Measurements from ENCODE around the gene ZBTB8OS.

Gene ZBTB8OS

DNA sequence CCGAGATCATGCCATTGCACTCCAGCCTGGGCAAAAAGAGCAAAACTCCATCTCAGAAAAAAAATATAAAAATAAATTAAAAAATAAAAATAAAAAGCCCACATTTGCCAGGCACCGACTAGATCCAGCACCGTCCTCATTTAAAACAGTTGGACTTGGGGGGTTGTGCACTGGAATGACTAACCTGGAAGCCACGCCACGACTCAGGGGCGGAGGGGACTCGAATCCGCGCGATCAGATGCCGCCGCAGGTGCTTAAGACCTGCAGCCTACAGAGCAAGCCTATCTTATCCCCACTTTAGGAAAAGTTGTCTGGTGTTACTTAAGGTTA lies 38.5 kb downstream of the ZBTB8OS start:
- no peak for DNase-seq (ENCODE audit: low spot score)

- DNase-seq (ENCODE audit: low spot score): no peak
These were observed 41.2 kb downstream of the ZBTB8OS start for GRCh38 chr1:32609180-32609579.

DNA sequence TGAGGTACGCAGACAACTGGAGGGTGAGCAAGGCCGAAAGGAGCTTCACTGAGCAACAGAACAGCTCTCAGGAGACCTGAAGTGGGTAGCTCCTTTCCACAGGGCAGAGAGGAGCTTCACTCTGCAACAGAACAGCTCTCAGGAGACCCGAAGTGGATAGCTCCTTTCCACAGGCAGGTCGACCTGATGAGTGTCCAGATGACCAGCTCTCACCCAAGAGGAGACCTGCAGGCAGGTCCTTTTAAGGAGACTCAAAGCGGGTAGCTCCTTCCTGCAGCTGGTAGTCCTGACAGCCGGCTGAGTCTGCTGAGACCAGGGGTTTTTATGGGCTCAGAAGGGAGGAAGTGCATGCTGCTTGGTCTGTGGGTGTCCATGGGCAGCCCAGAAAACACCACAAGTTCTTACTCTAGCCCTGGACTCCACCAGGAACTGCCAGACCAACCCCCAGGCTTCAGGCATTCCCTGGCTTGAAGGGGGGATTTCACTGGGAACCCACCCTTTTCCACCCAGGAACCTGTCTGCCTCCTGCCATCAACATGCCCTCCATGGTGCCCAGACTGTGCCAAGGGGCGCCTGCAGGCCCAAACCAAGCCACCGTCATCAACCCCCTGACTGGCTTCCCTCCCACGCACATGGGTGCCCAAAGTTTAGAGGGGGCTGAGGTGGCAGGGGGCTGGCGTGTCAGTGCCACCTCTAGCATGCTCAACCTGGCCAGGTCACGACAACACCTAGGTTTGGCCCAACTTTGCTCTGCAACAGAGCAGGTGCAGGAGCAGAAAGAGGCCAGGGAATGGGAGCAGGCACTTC lies 43.6 kb downstream of the ZBTB8OS start:
- no peak for DNase-seq (ENCODE audit: low spot score)

GRCh38 chr1:32605711-32606424 lies 44.5 kb downstream of the ZBTB8OS start:
- DNase-seq (ENCODE audit: low spot score): no peak

DNA sequence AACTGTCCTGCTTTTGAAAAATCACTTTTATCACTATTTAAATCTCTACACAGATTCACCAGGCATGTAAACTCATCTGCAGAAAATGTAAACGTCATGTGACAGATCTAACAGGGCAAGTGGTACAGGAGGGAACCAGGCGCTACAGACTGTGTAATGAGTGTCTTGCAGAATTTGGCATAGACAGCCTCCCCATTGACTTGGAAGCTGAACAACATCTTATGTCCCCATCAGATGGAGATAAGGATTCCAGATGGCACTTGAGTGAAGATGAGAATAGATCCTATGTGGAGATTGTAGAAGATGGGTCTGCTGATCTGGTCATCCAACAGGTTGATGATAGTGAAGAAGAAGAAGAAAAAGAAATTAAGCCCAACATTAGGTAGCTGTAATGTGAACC lies 50.3 kb downstream of the ZBTB8OS start:
- no peak for DNase-seq (ENCODE audit: low spot score)

DNA sequence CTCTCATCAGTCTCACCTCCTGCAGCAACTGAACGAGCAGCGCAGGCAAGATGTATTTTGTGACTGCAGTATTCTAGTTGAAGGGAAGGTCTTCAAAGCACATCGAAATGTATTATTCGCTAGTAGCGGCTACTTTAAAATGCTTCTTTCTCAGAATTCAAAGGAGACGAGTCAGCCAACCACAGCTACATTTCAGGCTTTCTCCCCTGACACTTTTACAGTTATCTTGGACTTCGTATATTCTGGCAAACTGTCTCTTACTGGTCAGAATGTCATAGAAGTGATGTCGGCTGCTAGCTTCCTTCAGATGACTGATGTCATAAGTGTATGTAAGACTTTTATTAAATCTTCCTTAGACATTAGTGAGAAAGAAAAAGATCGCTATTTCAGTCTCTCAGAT lies 57.4 kb downstream of the ZBTB8OS start:
- no peak for DNase-seq (ENCODE audit: low spot score)

- DNase-seq (ENCODE audit: low spot score): no peak
These were observed 69.9 kb downstream of the ZBTB8OS start for GRCh38 chr1:32580348-32581017.
